Liver (tissue), 9 donors: ENCODE data around the gene P2RY8. TPM values are rescaled to one million over a fixed set of nuclear protein-coding genes. Genes with fewer than 3 reads are reported as not detected.

Experiments
- DNase-seq: peaks from one replicate; pipeline ENCODE4 v3.0.0-alpha.2; 2017; ENCODE audit warnings: low spot score
- H3K27ac ChIP-seq, 2 donors: one replicate each; pipeline ENCODE4 v1.7.0; 2013; ENCODE audit warnings: inconsistent platforms in 2 of 2, low read length in 2 of 2, control low read depth in 1 of 2, low read depth in 1 of 2, mild to moderate bottlenecking in 1 of 2
- H3K27me3 ChIP-seq, 4 donors: one replicate each; pipeline versions ENCODE4 v1.6.1 to v1.7.0; 2013; ENCODE audit warnings: low read length in 3 of 4, inconsistent platforms in 1 of 4, mild to moderate bottlenecking in 1 of 4, moderate library complexity in 1 of 4; ENCODE audit not compliant: control insufficient read depth in 4 of 4, insufficient read depth in 4 of 4
- H3K36me3 ChIP-seq, 4 donors: one replicate each; pipeline versions ENCODE4 v1.6.1 to v1.7.0; 2013; ENCODE audit warnings: low read length in 3 of 4, mild to moderate bottlenecking in 3 of 4, low read depth in 1 of 4, moderate library complexity in 1 of 4; ENCODE audit not compliant: control insufficient read depth in 4 of 4, insufficient read depth in 3 of 4
- H3K4me1 ChIP-seq, 4 donors: one replicate each; pipeline versions ENCODE4 v1.6.1 to v1.7.0; 2013; ENCODE audit warnings: low read length in 3 of 4, mild to moderate bottlenecking in 3 of 4, moderate library complexity in 1 of 4; ENCODE audit not compliant: control insufficient read depth in 4 of 4, insufficient read depth in 4 of 4
- H3K4me3 ChIP-seq, 3 donors: one replicate each; pipeline versions ENCODE4 v1.6.1 to v1.7.0; 2013; ENCODE audit warnings: low read length in 3 of 3, control low read depth in 1 of 3, low read depth in 1 of 3, mild to moderate bottlenecking in 1 of 3
- H3K9ac ChIP-seq, 2 donors: one replicate each; pipeline ENCODE4 v1.7.0; 2013; ENCODE audit warnings: low read length in 2 of 2, mild to moderate bottlenecking in 2 of 2, moderate library complexity in 2 of 2, control low read depth in 1 of 2, low read depth in 1 of 2
- H3K9me3 ChIP-seq, 4 donors: one replicate each; pipeline versions ENCODE4 v1.6.1 to v1.7.0; 2013; ENCODE audit warnings: low read length in 3 of 4; ENCODE audit not compliant: control insufficient read depth in 4 of 4
- CTCF ChIP-seq: fragments of 150-350 bp; IDR thresholded peaks from 2 replicates; pipeline ENCODE4 v1.5.1; 2017; ENCODE audit warnings: improper control_type of control experiment, low read depth, low read length; ENCODE audit not compliant: missing input control
- EGR1 ChIP-seq, 2 donors: IDR thresholded peaks; 2 replicates each; pipeline ENCODE4 v1.6.1; 2016 to 2018; ENCODE audit warnings: antibody characterized with exemption in 2 of 2, low read depth in 2 of 2
- FOXA1 ChIP-seq: IDR thresholded peaks from 2 replicates; pipeline ENCODE4 v1.6.1; 2016; ENCODE audit warnings: antibody characterized with exemption
- FOXA2 ChIP-seq: IDR thresholded peaks from 2 replicates; pipeline ENCODE4 v1.6.1; 2016; ENCODE audit warnings: antibody characterized with exemption
- GABPA ChIP-seq, 2 donors: IDR thresholded peaks in 1 of 2; conservative IDR thresholded peaks in 1 of 2; 2 replicates each; pipeline ENCODE4 v1.6.1; 2016; ENCODE audit warnings: antibody characterized with exemption in 2 of 2, mild to moderate bottlenecking in 1 of 2, moderate library complexity in 1 of 2
- HNF4A ChIP-seq, 2 donors: conservative IDR thresholded peaks; 2 replicates each; pipeline ENCODE4 v1.6.1; 2016; ENCODE audit warnings: antibody characterized with exemption in 2 of 2, mild to moderate bottlenecking in 2 of 2
- HNF4G ChIP-seq: IDR thresholded peaks from 2 replicates; pipeline ENCODE4 v1.6.1; 2016; ENCODE audit warnings: antibody characterized with exemption
- JUND ChIP-seq, 2 donors: IDR thresholded peaks; 2 replicates each; pipeline ENCODE4 v1.6.1; 2016; ENCODE audit warnings: antibody characterized with exemption in 2 of 2
- MAX ChIP-seq: IDR thresholded peaks from 2 replicates; pipeline ENCODE4 v1.6.1; 2016; ENCODE audit warnings: antibody characterized with exemption
- NR2F2 ChIP-seq: IDR thresholded peaks from 2 replicates; pipeline ENCODE4 v1.6.1; 2016; ENCODE audit warnings: antibody characterized with exemption
- RAD21 ChIP-seq, 2 donors: IDR thresholded peaks; 2 replicates each; pipeline ENCODE4 v1.6.1; 2016; ENCODE audit warnings: antibody characterized with exemption in 2 of 2, mild to moderate bottlenecking in 2 of 2
- RXRA ChIP-seq, 2 donors: IDR thresholded peaks; 2 replicates each; pipeline ENCODE4 v1.6.1; 2017 to 2018; ENCODE audit warnings: antibody characterized with exemption in 2 of 2, mild to moderate bottlenecking in 1 of 2
- SP1 ChIP-seq: IDR thresholded peaks from 2 replicates; pipeline ENCODE4 v1.6.1; 2018; ENCODE audit warnings: antibody characterized with exemption, mild to moderate bottlenecking
- TAF1 ChIP-seq: conservative IDR thresholded peaks from 2 replicates; pipeline ENCODE4 v1.6.1; 2016; ENCODE audit warnings: antibody characterized with exemption, mild to moderate bottlenecking
- WGBS: extraction: QIAGEN DNeasy Blood & Tissue Kit; methylation state at CpG from one replicate; pipeline ENCODE4 v1.1.7; 2013; 5-methylcytosine and 5-hydroxymethylcytosine counted together
- polyA plus RNA-seq, 2 donors: library from polyadenylated mRNA; stranded (reverse) in 1 of 2; unstranded in 1 of 2; fragments of 200-250 nt in 1 of 2; fragments of >200 nt in 1 of 2; fragmentation: Nextera tagmentation in 1 of 2; extraction: Ambion mirVana in 1 of 2; gene quantifications; one replicate each; pipeline versions ENCODE4 v1.2.1 to v1.2.3, GENCODE V29; 2013 to 2015
- total RNA-seq, 2 donors: library from RNA; depleted of rRNA; stranded (reverse); fragments of >200 nt; gene quantifications; one replicate each; pipeline ENCODE4 v1.2.3, GENCODE V29; 2014
- TF ChIP-seq, protein P1 (sequence below): IDR thresholded peaks from 2 replicates; pipeline ENCODE4 v1.6.1; 2016; ENCODE audit warnings: antibody characterized with exemption
- TF ChIP-seq, protein P2 (sequence below): IDR thresholded peaks from 2 replicates; pipeline ENCODE4 v1.6.1; 2016; ENCODE audit warnings: antibody characterized with exemption, mild to moderate bottlenecking
- TF ChIP-seq, protein P3 (sequence below): IDR thresholded peaks from 2 replicates; pipeline ENCODE4 v1.6.1; 2016; ENCODE audit warnings: antibody characterized with exemption
- donor health status: healthy.
- donor health status: healthy.
- donor health status: healthy.
- donor health status: healthy.
- donor health status: healthy.

P2RY8 gene
- total and polyA plus RNA-seq, 4 donors: 0.24 to 4.4 (median 0.59) TPM

DNA sequence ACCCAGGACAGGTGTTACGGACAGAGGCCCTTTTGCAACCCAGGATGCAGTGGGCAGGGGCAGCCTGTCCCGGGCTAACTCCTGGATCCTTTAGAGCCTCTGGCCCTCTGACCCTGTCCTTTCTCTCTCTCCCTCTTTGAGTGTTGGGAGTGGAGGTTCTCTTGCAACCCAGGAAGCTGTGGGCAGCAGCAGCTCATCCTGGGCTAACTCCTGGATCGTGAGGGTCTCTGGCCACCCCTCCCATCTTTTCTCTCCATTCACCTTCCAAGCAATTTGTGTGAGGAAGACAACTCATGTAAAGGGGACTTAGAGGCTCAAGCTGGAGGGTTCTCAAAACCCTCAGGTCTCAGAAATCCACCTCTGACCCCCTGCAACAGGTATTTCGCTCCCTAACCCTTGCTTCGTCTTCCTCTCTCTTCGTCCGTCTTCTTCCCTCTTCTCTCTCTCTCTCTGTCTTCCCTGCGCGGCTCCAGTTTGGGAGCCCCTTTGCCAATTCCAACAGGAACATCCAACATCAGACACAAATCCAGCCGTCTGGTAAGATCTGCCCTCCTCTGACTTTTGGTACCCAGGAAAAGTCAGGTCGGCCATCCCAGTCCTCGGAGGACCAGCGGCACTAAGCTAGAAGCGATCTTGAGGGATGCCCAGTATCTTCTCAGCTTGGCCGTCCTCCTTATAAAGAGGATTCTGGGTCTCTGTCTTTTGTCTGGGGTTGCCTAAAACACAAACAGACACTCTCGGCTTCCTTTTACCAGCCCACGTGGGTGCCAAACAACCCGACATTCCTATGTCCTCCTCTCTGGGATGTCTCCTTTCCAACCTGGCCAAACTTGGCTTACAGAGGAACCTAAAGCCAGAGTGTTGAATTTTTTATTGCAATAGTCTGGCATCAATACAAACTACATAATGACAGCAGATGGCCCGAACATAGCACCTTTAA, 92.2 kb downstream of the P2RY8 start:
- Histone ChIP-seq H3K36me3 (peaks cover 0 to 3% (median 0%) of the 10 kb centered on the region in 4 donors), H3K9me3 (no peaks in the 10 kb centered on the region)

DNA sequence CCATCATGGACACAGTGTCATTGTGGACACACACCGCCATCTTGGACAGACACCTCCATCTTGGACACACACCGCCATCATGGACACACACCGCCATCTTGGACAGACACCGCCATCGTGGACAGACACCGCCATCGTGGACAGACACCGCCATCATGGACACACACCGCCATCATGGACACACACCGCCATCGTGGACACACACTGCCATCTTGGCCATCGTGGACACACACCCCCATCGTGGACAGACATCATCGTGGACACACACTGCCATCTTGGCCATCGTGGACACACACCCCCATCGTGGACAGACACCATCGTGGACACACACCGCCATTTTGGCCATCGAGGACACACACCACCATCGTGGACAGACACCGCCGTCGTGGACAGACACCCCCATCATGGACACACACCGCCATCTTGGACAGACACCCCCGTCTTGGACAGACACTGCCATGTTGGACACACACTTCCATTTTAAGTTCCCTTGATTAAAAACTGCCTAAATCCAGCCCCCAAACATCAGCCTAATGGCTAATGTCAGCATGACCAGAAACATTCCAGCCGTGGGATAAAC, 93.4 kb downstream of the P2RY8 start:
- Histone ChIP-seq H3K4me3 (no peak overlapping the region), H3K4me1 (peaks cover 0 to 6% (median 0%) of the 10 kb centered on the region in 4 donors), H3K27ac (no peak overlapping the region), H3K9ac (no peak overlapping the region), H3K27me3 (no peaks in the 10 kb centered on the region), H3K9me3 (no peaks in the 10 kb centered on the region), H3K36me3 (peaks cover 0 to 3% (median 3%) of the 10 kb centered on the region in 4 donors)
- peak; percentile 8 for DNase-seq
- 89% methylated on average over 26 of the region's 26 CpGs for WGBS
- TF ChIP-seq JUND (IDR thresholded peaks at IDR 0.05): no peak
- TF ChIP-seq FOXA1: no peak
- TF ChIP-seq, protein P1, sequence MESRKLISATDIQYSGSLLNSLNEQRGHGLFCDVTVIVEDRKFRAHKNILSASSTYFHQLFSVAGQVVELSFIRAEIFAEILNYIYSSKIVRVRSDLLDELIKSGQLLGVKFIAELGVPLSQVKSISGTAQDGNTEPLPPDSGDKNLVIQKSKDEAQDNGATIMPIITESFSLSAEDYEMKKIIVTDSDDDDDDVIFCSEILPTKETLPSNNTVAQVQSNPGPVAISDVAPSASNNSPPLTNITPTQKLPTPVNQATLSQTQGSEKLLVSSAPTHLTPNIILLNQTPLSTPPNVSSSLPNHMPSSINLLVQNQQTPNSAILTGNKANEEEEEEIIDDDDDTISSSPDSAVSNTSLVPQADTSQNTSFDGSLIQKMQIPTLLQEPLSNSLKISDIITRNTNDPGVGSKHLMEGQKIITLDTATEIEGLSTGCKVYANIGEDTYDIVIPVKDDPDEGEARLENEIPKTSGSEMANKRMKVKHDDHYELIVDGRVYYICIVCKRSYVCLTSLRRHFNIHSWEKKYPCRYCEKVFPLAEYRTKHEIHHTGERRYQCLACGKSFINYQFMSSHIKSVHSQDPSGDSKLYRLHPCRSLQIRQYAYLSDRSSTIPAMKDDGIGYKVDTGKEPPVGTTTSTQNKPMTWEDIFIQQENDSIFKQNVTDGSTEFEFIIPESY: no peak
- no peak for TF ChIP-seq SP1
- TF ChIP-seq, protein P2, sequence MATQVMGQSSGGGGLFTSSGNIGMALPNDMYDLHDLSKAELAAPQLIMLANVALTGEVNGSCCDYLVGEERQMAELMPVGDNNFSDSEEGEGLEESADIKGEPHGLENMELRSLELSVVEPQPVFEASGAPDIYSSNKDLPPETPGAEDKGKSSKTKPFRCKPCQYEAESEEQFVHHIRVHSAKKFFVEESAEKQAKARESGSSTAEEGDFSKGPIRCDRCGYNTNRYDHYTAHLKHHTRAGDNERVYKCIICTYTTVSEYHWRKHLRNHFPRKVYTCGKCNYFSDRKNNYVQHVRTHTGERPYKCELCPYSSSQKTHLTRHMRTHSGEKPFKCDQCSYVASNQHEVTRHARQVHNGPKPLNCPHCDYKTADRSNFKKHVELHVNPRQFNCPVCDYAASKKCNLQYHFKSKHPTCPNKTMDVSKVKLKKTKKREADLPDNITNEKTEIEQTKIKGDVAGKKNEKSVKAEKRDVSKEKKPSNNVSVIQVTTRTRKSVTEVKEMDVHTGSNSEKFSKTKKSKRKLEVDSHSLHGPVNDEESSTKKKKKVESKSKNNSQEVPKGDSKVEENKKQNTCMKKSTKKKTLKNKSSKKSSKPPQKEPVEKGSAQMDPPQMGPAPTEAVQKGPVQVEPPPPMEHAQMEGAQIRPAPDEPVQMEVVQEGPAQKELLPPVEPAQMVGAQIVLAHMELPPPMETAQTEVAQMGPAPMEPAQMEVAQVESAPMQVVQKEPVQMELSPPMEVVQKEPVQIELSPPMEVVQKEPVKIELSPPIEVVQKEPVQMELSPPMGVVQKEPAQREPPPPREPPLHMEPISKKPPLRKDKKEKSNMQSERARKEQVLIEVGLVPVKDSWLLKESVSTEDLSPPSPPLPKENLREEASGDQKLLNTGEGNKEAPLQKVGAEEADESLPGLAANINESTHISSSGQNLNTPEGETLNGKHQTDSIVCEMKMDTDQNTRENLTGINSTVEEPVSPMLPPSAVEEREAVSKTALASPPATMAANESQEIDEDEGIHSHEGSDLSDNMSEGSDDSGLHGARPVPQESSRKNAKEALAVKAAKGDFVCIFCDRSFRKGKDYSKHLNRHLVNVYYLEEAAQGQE: no peak
- no peak for TF ChIP-seq RXRA (IDR thresholded peaks at IDR 0.05)
- no peak for TF ChIP-seq NR2F2
- no peak for TF ChIP-seq EGR1 (IDR thresholded peaks at IDR 0.05; ENCODE audit: low read depth in 2 of 2)
- TF ChIP-seq CTCF: no peak
- TF ChIP-seq MAX: no peak
- TF ChIP-seq HNF4G: no peak
- no peak for TF ChIP-seq FOXA2
- TF ChIP-seq RAD21 (IDR thresholded peaks at IDR 0.05): no peak
- TF ChIP-seq GABPA (IDR thresholded peaks at IDR 0.05 in 1 of 2, conservative IDR thresholded peaks at IDR 0.05 in 1 of 2): no peak
- TF ChIP-seq TAF1: no peak
- TF ChIP-seq, protein P3, sequence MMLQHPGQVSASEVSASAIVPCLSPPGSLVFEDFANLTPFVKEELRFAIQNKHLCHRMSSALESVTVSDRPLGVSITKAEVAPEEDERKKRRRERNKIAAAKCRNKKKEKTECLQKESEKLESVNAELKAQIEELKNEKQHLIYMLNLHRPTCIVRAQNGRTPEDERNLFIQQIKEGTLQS: no peak
- TF ChIP-seq HNF4A (conservative IDR thresholded peaks at IDR 0.05): no peak

More for the DNA sequence above, 92.2 kb downstream of the P2RY8 start:
- no peak overlapping the region for H3K9ac ChIP-seq
- H3K27ac ChIP-seq: no peak overlapping the region
- TF ChIP-seq JUND (IDR thresholded peaks at IDR 0.05) (no peak), MAX (no peak), EGR1 (IDR thresholded peaks at IDR 0.05; ENCODE audit: low read depth in 2 of 2) (no peak), HNF4G (no peak), RAD21 (IDR thresholded peaks at IDR 0.05) (no peak), SP1 (no peak)
- TF ChIP-seq, protein P1: no peak
- 95% methylated on average over 19 of the region's 19 CpGs for WGBS
- H3K4me1 ChIP-seq: no peaks in the 10 kb centered on the region
- H3K27me3 ChIP-seq: no peaks in the 10 kb centered on the region
- DNase-seq: peak; percentile 12
- no peak overlapping the region for H3K4me3 ChIP-seq
